Lower lobe of right lung (tissue), 2 donors: ENCODE data around the gene ATP6V1B1. TPM values are rescaled to one million over a fixed set of nuclear protein-coding genes. Genes with fewer than 3 reads are reported as not detected.
"Not testable (repeated sequence)": the region's sequence is repeated elsewhere in the genome, so short reads cannot be mapped to it uniquely, and the experiment has no call there.

Experiments used
- ATAC-seq, 2 donors: fragments of 200-7000 bp; cut with Tn5 transposase; one replicate each; pipeline ENCODE4 v1.9.1; 2020 to 2022; ENCODE audit warnings: mild to moderate bottlenecking in 2 of 2, moderate library complexity in 2 of 2
- DNase-seq: peaks from one replicate; pipeline ENCODE4 v3.0.0-alpha.2; 2020
- H3K27ac ChIP-seq: fragments of 200-600 bp; one replicate; pipeline ENCODE4 v1.8.0; 2022
- H3K27me3 ChIP-seq: fragments of 200-600 bp; one replicate; pipeline ENCODE4 v1.8.0; 2022; ENCODE audit warnings: low read depth
- H3K36me3 ChIP-seq: fragments of 200-600 bp; one replicate; pipeline ENCODE4 v1.8.0; 2022; ENCODE audit warnings: mild to moderate bottlenecking
- H3K4me1 ChIP-seq: fragments of 200-600 bp; one replicate; pipeline ENCODE4 v1.8.0; 2022
- H3K4me3 ChIP-seq: fragments of 200-600 bp; one replicate; pipeline ENCODE4 v1.8.0; 2022; ENCODE audit warnings: mild to moderate bottlenecking
- H3K9me3 ChIP-seq: fragments of 200-600 bp; one replicate; pipeline ENCODE4 v1.8.0; 2022
- CTCF ChIP-seq: fragments of 200-600 bp; IDR thresholded peaks from one replicate; pipeline ENCODE4 v1.8.0; 2022; ENCODE audit warnings: antibody characterized with exemption, mild to moderate bottlenecking
- intact Hi-C: fragments of 100-400 bp; cut with DNase I; formaldehyde crosslinking; loops from one replicate; pipeline ENCODE4 v1.11.0; 2022
- total RNA-seq: library from RNA; stranded (reverse); fragmentation: NEBNext Ultra II Directional; extraction: Animal tissue kit (Norgen Biotek cat#: 25700); gene quantifications from one replicate; pipeline ENCODE4 v1.2.1, GENCODE V29; 2021
- donor health status: DM: no; HTN: yes; CAD: no; lungs with severe emphysema.

Gene ATP6V1B1
- total RNA-seq, 1 donor from 2014 or later: 2.2 TPM

- Histone ChIP-seq H3K4me3 (peak overlapping the region; percentile 93), H3K27me3 (no peaks in the 10 kb centered on the region), H3K9me3 (no peaks in the 10 kb centered on the region), H3K36me3 (peaks cover 43% of the 10 kb centered on the region), H3K27ac (no peak overlapping the region), H3K4me1 (peaks cover 21% of the 10 kb centered on the region)
- ATAC-seq (no peak), DNase-seq (no peak)
- no peak for TF ChIP-seq CTCF
- intact Hi-C loops: no loop called here
Measured at GRCh38 chr2:70992945-70993853, 57.5 kb downstream of the ATP6V1B1 start.

GRCh38 chr2:70994009-70994698, 58.5 kb downstream of the ATP6V1B1 start:
- DNase-seq (peak; percentile 65), ATAC-seq (peak; percentile 40 to 58)
- intact Hi-C loops: no loop called here
- Histone ChIP-seq H3K9me3 (no peaks in the 10 kb centered on the region), H3K4me1 (peaks cover 21% of the 10 kb centered on the region), H3K27ac (peak overlapping the region; percentile 88), H3K36me3 (peaks cover 34% of the 10 kb centered on the region), H3K27me3 (no peaks in the 10 kb centered on the region), H3K4me3 (peak overlapping the region; percentile 93)
- no peak for TF ChIP-seq CTCF

GRCh38 chr2:70994699-70995425, 59.2 kb downstream of the ATP6V1B1 start, which contains the start of gene TEX261:
Gene TEX261 (minus strand): TSS chr2:70994873. CDS start chr2:70994757, 116 bp downstream.
- Histone ChIP-seq H3K27ac (peak within 1 kb of the TSS; percentile 88), H3K4me1 (peaks cover 21% of the 10 kb centered on the region), H3K4me3 (peak within 1 kb of the TSS; percentile 93), H3K9me3 (no peaks in the 10 kb centered on the region), H3K36me3 (peaks cover 26% of the 10 kb centered on the region), H3K27me3 (no peaks in the 10 kb centered on the region)
- peak; percentile 77 for TF ChIP-seq CTCF
- DNase-seq: peak; percentile 94
- peak; percentile 99 to 100 for ATAC-seq
- intact Hi-C loops: no loop called here

- no peak for TF ChIP-seq CTCF
- peak overlapping the region; percentile 88 for H3K27ac ChIP-seq
- DNase-seq (no peak), ATAC-seq (peak; percentile 65 to 73)
- peaks cover 21% of the 10 kb centered on the region for H3K4me1 ChIP-seq
- intact Hi-C loops: no loop called here
- no peaks in the 10 kb centered on the region for H3K27me3 ChIP-seq
- peaks cover 21% of the 10 kb centered on the region for H3K36me3 ChIP-seq
- peak overlapping the region; percentile 93 for H3K4me3 ChIP-seq
- no peaks in the 10 kb centered on the region for H3K9me3 ChIP-seq
Measured at GRCh38 chr2:70995426-70995729, 59.7 kb downstream of the ATP6V1B1 start.

- H3K4me1 ChIP-seq: peaks cover 14% of the 10 kb centered on the region
- intact Hi-C loops, DNase-seq, H3K27me3 ChIP-seq, H3K27ac ChIP-seq, H3K36me3 ChIP-seq, H3K4me3 ChIP-seq, H3K9me3 ChIP-seq, ATAC-seq: not testable (repeated sequence)
Measured at GRCh38 chr2:70998885-70999284, 63.2 kb downstream of the ATP6V1B1 start.
